Lung microvascular endothelial cell (primary cell): ENCODE data around the gene CLMP. TPM values are rescaled to one million over a fixed set of nuclear protein-coding genes. Genes with fewer than 3 reads are reported as not detected.
"Not testable (repeated sequence)": the region's sequence is repeated elsewhere in the genome, so short reads cannot be mapped to it uniquely, and the experiment has no call there.

Experiments used
- DNase-seq, 2 donors: peaks; one replicate each; pipeline versions ENCODE4 v3.0.0 to v3.0.0-alpha.2; 2010; ENCODE audit warnings: low read depth in 2 of 2
- total RNA-seq: library from RNA; depleted of rRNA; stranded (reverse); fragments of >200 nt; gene quantifications from 2 replicates; pipeline ENCODE4 v1.2.1, GENCODE V29; 2014

The CLMP gene
- total RNA-seq, 1 donor from 2014 or later, result not detected

DNA sequence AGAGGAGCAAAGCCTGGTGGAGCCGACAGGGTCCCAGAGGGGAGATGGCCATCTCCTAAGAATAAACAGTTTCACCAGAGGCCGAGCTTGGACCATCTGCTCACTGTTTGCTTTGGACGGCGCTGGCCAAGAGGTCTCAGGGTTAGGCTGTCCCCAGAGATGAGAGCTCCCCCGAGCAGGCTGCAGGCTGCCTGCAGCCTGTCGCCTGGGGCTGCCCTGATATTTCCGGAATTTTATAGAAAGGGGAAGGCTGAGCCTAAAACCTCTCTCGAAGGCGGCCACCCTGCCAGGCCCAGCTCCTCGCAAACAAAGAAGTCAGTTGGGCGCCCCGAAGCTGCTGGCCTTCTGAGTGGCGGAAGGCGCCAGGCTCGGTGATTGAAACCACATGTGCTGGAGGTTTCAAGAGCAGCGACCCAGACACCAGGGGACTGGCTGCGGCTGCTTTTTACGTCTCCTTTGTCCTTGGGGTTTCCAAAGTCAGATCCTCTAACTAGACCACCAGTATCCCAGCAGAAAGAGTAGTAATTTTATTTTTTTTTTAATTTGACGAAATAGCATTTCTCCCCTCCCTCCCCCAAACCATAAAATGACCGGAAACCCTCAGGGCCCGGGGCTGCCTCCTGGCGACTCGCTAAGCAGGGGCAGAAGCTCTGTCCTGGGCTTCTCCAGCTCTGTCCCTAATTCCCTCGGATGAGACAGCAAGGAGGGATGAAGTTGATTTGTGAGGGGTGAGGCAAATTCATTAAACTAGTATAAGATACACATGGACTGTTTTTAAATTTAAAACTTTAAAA, 57.4 kb downstream of the CLMP start:
- peak in 1 of 2 donors; percentile 65 for DNase-seq

GRCh38 chr11:123135863-123136446, 59.1 kb downstream of the CLMP start:
- DNase-seq, result no peak

- no peak for DNase-seq
Measured at GRCh38 chr11:123132881-123133280, 62.2 kb downstream of the CLMP start.

DNA sequence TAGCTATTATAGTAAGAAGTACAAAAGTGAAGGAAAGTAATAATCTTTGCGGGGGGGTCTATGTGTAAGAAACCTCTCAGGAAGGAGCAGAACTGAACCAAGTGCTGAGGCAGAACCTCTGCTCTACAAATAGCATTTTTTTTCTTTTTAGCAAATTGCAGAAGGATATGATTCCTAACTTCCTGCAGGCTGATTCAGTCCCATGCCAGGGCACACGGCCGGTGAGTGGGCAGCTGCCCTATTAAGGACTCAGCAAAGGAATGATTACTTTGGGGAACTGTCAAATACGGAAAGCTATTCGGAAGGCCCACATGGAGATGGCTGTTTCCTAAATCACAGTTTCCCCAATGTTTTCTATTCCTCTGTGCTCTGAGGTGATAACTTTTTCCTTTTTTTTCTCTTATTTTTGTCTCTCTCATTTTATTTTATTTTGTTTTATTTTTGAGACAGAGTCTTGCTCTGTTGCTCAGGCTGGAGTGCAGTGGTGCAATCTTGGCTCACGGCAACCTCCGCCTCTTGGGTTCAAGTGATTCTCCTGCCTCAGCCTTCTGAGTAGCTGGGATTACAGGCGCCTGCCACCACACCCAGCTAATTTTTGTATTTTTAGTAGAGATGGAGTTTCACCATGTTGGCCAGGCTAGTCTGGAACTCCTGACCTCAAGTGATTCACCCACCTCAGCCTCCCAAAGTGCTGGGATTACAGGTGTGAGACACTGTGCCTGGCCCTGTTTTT, 62.8 kb downstream of the CLMP start:
- DNase-seq, result peak; percentile 7 to 73

- DNase-seq, result no peak
Measured at GRCh38 chr11:123129920-123130319, 65.1 kb downstream of the CLMP start.

DNA sequence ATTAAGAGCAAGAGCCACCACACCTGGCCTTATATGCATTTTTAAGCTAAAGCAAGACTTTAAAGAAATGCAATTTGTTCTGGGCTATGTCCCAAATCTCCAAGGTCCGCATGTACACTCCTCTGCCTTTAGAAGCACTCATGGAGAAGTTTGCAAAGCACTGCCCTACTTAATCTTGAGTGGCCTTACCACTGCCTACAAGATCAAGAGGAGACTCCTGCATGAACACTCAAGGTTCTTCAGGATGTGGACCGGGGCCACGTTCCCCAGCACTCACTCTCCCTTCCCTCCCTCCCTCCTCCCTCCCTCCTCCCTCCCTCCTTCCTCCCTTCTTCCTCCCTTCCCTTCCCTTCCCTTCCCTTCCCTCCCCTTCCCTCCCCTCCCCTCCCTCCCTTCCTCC, 69.9 kb downstream of the CLMP start:
- DNase-seq, result no peak

DNA sequence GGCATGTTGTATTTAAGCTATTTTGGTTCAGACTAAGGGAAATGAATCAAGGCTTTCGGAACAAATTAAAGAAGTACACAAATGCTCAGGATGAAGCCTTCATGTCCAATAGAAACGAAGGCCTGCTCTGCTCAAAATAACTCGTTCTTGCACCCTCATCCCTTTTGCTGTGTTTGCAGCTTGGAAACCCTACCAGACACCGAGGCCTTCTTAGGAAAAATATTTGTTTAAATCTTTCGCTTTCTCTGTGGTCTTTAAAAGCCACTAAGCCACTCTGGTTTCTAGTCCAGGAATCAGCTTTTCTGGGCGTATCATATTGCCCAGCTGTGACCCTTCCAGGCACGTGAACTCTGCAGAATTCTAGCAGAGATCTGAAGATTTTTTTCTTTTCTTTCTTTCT, 72.2 kb downstream of the CLMP start:
- DNase-seq, result peak in 1 of 2 donors; percentile 23

DNA sequence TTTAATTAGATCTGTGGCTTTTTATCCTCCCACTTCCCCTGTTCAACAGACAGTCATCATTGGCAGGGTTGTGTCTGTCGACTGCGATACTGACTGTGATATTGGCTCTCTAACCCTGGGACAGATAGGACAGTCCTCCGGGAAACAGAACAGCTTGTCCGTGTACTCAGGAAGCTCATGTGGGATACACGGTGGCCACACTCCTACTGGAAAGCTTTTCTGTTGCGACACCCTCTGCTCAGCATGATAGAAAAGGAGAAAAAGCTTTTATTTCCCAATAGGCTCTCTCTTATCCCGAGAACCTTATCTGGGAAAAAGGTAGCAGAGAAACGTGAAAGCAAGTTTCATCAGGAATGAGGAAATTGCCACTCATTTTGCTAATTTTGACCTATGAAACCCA, 72.7 kb downstream of the CLMP start:
- peak; percentile 41 to 71 for DNase-seq

- no peak for DNase-seq
Measured at GRCh38 chr11:123116486-123116885, 78.6 kb downstream of the CLMP start.

- DNase-seq, result peak; percentile 53 to 56
Measured at GRCh38 chr11:123111465-123111864, 83.6 kb downstream of the CLMP start.

- DNase-seq, result no peak
Measured at GRCh38 chr11:123110397-123110796, 84.7 kb downstream of the CLMP start.

- DNase-seq, result no peak
Measured at GRCh38 chr11:123107945-123108495, 87.0 kb downstream of the CLMP start.

DNA sequence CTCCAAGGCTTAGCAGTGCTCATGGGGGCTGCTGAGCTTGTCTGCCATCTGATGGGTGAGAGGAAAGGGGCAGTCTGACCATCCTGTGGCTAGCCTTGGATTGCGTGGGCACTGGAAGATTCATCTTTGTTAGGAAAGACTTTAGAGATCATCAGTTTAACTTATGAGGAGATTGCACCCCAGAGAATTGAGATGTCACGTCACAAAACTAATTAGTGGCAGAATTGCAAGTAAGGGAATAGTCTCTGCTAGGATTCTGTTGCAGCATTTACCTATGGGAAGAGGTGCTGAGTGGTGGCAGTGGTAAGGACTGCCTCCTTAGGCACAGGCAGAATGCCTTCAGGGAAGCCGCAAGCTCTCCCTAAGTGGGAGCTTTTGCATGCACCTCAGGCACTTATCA, 90.4 kb downstream of the CLMP start:
- DNase-seq, result no peak

GRCh38 chr11:123103326-123103980, 91.6 kb downstream of the CLMP start:
- DNase-seq, result peak; percentile 69 to 77

GRCh38 chr11:123100379-123101085, 94.5 kb downstream of the CLMP start:
- DNase-seq, result no peak

- DNase-seq, result no peak
Measured at GRCh38 chr11:123098990-123099389, 96.1 kb downstream of the CLMP start.

- no peak for DNase-seq
Measured at GRCh38 chr11:123093739-123094138, 101.3 kb downstream of the CLMP start.

- no peak for DNase-seq
Measured at GRCh38 chr11:123091506-123091905, 103.5 kb downstream of the CLMP start.

- DNase-seq, result not testable (repeated sequence)
Measured at GRCh38 chr11:123090168-123090567, 104.9 kb downstream of the CLMP start.

DNA sequence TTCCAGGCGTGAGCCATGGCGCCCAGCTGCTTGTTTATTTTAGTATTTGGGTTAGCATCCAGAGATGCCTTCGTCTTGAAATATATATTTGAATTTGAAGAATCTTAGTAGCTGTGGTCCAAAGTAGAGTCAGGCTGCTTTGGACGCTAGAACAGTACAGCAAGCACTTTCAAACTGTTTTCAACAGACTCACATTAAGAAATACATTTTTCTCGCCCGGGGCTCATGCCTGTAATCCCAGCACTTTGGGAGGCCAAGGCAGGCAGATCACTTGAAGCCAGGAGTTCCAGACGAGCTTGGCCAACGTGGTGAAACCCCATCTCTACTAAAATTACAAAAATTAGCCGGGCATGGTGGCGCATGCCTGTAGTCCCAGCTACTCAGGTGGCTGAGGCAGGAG, 106.2 kb downstream of the CLMP start:
- not testable (repeated sequence) for DNase-seq

DNA sequence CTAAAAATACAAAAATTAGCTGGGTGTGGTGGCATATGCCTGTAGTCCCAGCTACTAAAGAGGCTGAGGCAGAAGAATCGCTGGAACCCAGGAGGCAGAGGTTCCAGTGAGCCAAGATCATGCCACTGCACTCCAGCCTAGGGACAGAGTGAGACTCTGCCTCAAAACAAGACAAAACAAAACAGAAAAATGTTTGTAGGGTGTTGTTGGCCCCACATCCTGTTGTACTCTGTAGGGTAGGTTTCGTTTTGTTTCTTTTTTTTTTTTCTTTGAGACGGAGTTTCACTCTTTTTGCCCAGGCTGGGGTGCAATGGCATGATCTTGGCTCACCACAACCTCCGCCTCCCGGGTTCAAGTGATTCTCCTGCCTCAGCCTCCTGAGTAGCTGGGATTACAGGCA, 107.4 kb downstream of the CLMP start:
- not testable (repeated sequence) for DNase-seq
